Hepatocyte (in vitro differentiated cells): ENCODE results near the gene TMED8. TPM values are rescaled to one million over a fixed set of nuclear protein-coding genes. Genes with fewer than 3 reads are reported as not detected.

Experiments used
- DNase-seq: peaks from one replicate; pipeline ENCODE4 v3.0.0-alpha.2; 2016; ENCODE audit warnings: low spot score
- H2AFZ ChIP-seq: fragments of 200-600 bp; sonication (generic); 2 replicates; pipeline ENCODE4 v1.6.0; 2016; ENCODE audit warnings: antibody characterized with exemption, mild to moderate bottlenecking
- H3K27ac ChIP-seq: fragments of 200-600 bp; sonication (generic); 2 replicates; pipeline ENCODE4 v1.5.1; 2016; ENCODE audit warnings: mild to moderate bottlenecking
- H3K27me3 ChIP-seq: fragments of 200-600 bp; sonication (generic); 2 replicates; pipeline ENCODE4 v1.6.1; 2016
- H3K36me3 ChIP-seq: fragments of 200-600 bp; sonication (generic); replicated peaks from 2 replicates; pipeline ENCODE4 v1.5.1; 2016; ENCODE audit warnings: low read depth; ENCODE audit not compliant: insufficient read depth
- H3K4me1 ChIP-seq: fragments of 200-600 bp; sonication (generic); 2 replicates; pipeline ENCODE4 v1.5.1; 2016; ENCODE audit warnings: mild to moderate bottlenecking, moderate library complexity; ENCODE audit not compliant: insufficient read depth
- H3K4me2 ChIP-seq: fragments of 200-600 bp; sonication (generic); 2 replicates; pipeline ENCODE4 v1.6.0; 2016
- H3K4me3 ChIP-seq: fragments of 200-600 bp; sonication (generic); 2 replicates; pipeline ENCODE4 v1.5.1; 2016; ENCODE audit warnings: mild to moderate bottlenecking
- H3K79me2 ChIP-seq: fragments of 200-600 bp; sonication (generic); 2 replicates; pipeline ENCODE4 v1.6.0; 2017; ENCODE audit warnings: mild to moderate bottlenecking
- H3K9me2 ChIP-seq: fragments of 200-600 bp; sonication (generic); replicated peaks from 2 replicates; pipeline ENCODE4 v1.6.0; 2017; ENCODE audit warnings: mild to moderate bottlenecking; ENCODE audit not compliant: insufficient read depth
- H3K9me3 ChIP-seq: fragments of 200-600 bp; sonication (generic); 2 replicates; pipeline ENCODE4 v1.5.1; 2016; ENCODE audit warnings: low read depth, mild to moderate bottlenecking
- H4K20me1 ChIP-seq: fragments of 200-600 bp; sonication (generic); 2 replicates; pipeline ENCODE4 v1.6.0; 2016; ENCODE audit warnings: mild to moderate bottlenecking; ENCODE audit not compliant: insufficient read depth, poor library complexity, severe bottlenecking
- CTCF ChIP-seq: fragments of 200-600 bp; sonication (generic); IDR thresholded peaks from 2 replicates; pipeline ENCODE4 v1.5.1; 2016; ENCODE audit warnings: antibody characterized with exemption, mild to moderate bottlenecking; ENCODE audit not compliant: poor library complexity
- EZH2 ChIP-seq: fragments of 200-600 bp; sonication (generic); IDR thresholded peaks from 2 replicates; pipeline ENCODE4 v1.6.1; 2016; ENCODE audit warnings: antibody characterized with exemption, mild to moderate bottlenecking, borderline replicate concordance
- EZH2phosphoT487 ChIP-seq: fragments of 200-600 bp; sonication (generic); IDR thresholded peaks from one replicate; pipeline ENCODE4 v1.6.1; 2018; ENCODE audit warnings: antibody characterized with exemption, mild to moderate bottlenecking, low read depth, moderate library complexity; ENCODE audit not compliant: unreplicated experiment, severe bottlenecking
- WGBS: methylation state at CpG from one replicate; pipeline ENCODE4 v1.1.6; 2016; ENCODE audit warnings: low lambda C conversion rate; ENCODE audit errors: missing lambda C conversion rate; 5-methylcytosine and 5-hydroxymethylcytosine counted together
- polyA plus RNA-seq: library from polyadenylated mRNA; unstranded; fragments of >200 nt; fragmentation: Nextera tagmentation; extraction: Ambion mirVana; gene quantifications from 2 replicates; pipeline ENCODE4 v1.2.1, GENCODE V29; 2016
- total RNA-seq: library from RNA; depleted of rRNA; stranded (reverse); fragments of >200 nt; gene quantifications from 2 replicates; pipeline ENCODE4 v1.2.3, GENCODE V29; 2014

Gene TMED8
- total and polyA plus RNA-seq, 2 experiments from 2014 or later: 4.0 to 16.0 TPM

- Histone ChIP-seq H3K79me2 (no peaks in the 10 kb centered on the region), H3K9me2 (no peaks in the 10 kb centered on the region), H4K20me1 (no peaks in the 10 kb centered on the region), H3K4me2 (peak overlapping the region; percentile 27), H2AFZ (no peak overlapping the region), H3K36me3 (no peaks in the 10 kb centered on the region), H3K4me3 (no peak overlapping the region), H3K9me3 (no peaks in the 10 kb centered on the region), H3K27ac (peak overlapping the region; percentile 40), H3K27me3 (no peaks in the 10 kb centered on the region), H3K4me1 (peaks cover 11% of the 10 kb centered on the region)
- DNase-seq: no peak
- 61% methylated on average over 3 of the region's 3 CpGs for WGBS
- TF ChIP-seq CTCF: no peak
- TF ChIP-seq EZH2: no peak
- no peak for TF ChIP-seq EZH2phosphoT487
These were observed 32.4 kb downstream of the TMED8 start for GRCh38 chr14:77344377-77344996.

- Histone ChIP-seq H3K36me3 (no peaks in the 10 kb centered on the region), H4K20me1 (no peaks in the 10 kb centered on the region), H3K4me1 (peaks cover 16% of the 10 kb centered on the region), H3K79me2 (no peaks in the 10 kb centered on the region), H3K27me3 (no peaks in the 10 kb centered on the region), H3K4me3 (no peak overlapping the region), H3K4me2 (no peak overlapping the region), H2AFZ (no peak overlapping the region), H3K9me2 (no peaks in the 10 kb centered on the region), H3K9me3 (no peaks in the 10 kb centered on the region), H3K27ac (peak overlapping the region; percentile 40)
- 93% methylated on average over 2 of the region's 2 CpGs for WGBS
- TF ChIP-seq CTCF: no peak
- no peak for TF ChIP-seq EZH2phosphoT487
- TF ChIP-seq EZH2: no peak
- no peak for DNase-seq
These were observed 33.2 kb downstream of the TMED8 start for GRCh38 chr14:77343662-77344061.

GRCh38 chr14:77342726-77343397 lies 34.0 kb downstream of the TMED8 start:
- Histone ChIP-seq H4K20me1 (no peaks in the 10 kb centered on the region), H2AFZ (no peak overlapping the region), H3K79me2 (no peaks in the 10 kb centered on the region), H3K36me3 (no peaks in the 10 kb centered on the region), H3K9me3 (no peaks in the 10 kb centered on the region), H3K9me2 (no peaks in the 10 kb centered on the region), H3K4me3 (no peak overlapping the region), H3K4me2 (no peak overlapping the region), H3K4me1 (peaks cover 22% of the 10 kb centered on the region), H3K27me3 (no peaks in the 10 kb centered on the region), H3K27ac (peak overlapping the region; percentile 32)
- WGBS: 79% methylated on average over 10 of the region's 10 CpGs
- DNase-seq: no peak
- TF ChIP-seq CTCF (no peak), EZH2phosphoT487 (no peak), EZH2 (no peak)
